Osteoblast (primary cell): ENCODE measurements around the gene DYNC1I2. TPM values are rescaled to one million over a fixed set of nuclear protein-coding genes. Genes with fewer than 3 reads are reported as not detected.

ENCODE experiments used
- DNase-seq: peaks from one replicate; pipeline ENCODE4 v3.0.0; 2011; ENCODE audit warnings: low spot score, mixed read lengths; ENCODE audit not compliant: insufficient read length; ENCODE audit errors: missing footprints
- H2AFZ ChIP-seq: 2 replicates; pipeline ENCODE4 v1.6.0; 2011; ENCODE audit warnings: mild to moderate bottlenecking, low read length
- H3K27ac ChIP-seq: 2 replicates; pipeline ENCODE4 v1.5.1; 2011; ENCODE audit warnings: mild to moderate bottlenecking, low read depth, low read length, moderate library complexity
- H3K27me3 ChIP-seq: 2 replicates; pipeline ENCODE4 v1.6.0; 2012; ENCODE audit warnings: mild to moderate bottlenecking, control low read depth, inconsistent platforms, low read length, moderate library complexity; ENCODE audit not compliant: insufficient read depth
- H3K36me3 ChIP-seq: 2 replicates; pipeline ENCODE4 v1.5.1; 2011; ENCODE audit warnings: mild to moderate bottlenecking, low read length, control low read depth, moderate library complexity; ENCODE audit not compliant: insufficient read depth
- H3K4me1 ChIP-seq: 2 replicates; pipeline ENCODE4 v1.5.1; 2011; ENCODE audit warnings: mild to moderate bottlenecking, low read length, control low read depth, moderate library complexity; ENCODE audit not compliant: insufficient read depth
- H3K4me2 ChIP-seq: 2 replicates; pipeline ENCODE4 v1.6.0; 2011; ENCODE audit warnings: mild to moderate bottlenecking, low read length; ENCODE audit not compliant: insufficient read depth
- H3K4me3 ChIP-seq: fragments of 200-600 bp; sonication (generic); 3 replicates; pipeline ENCODE4 v1.5.1; 2012; ENCODE audit warnings: mild to moderate bottlenecking, low read length, inconsistent platforms; ENCODE audit not compliant: insufficient read depth
- H3K79me2 ChIP-seq: 2 replicates; pipeline ENCODE4 v1.6.0; 2012; ENCODE audit warnings: mild to moderate bottlenecking, low read length, control low read depth, inconsistent platforms; ENCODE audit not compliant: insufficient read depth
- H3K9me3 ChIP-seq: 2 replicates; pipeline ENCODE4 v1.5.1; 2011; ENCODE audit warnings: low read depth, low read length, control low read depth
- H4K20me1 ChIP-seq: 2 replicates; pipeline ENCODE4 v1.6.0; 2012; ENCODE audit warnings: mild to moderate bottlenecking, low read length, control low read depth; ENCODE audit not compliant: insufficient read depth
- total RNA-seq: library from RNA; depleted of rRNA; stranded (reverse); fragments of >200 nt; gene quantifications from 2 replicates; pipeline ENCODE4 v1.2.3, GENCODE V29; 2012
- TF ChIP-seq, protein P1 (sequence below): IDR thresholded peaks from 2 replicates; pipeline ENCODE4 v1.5.1; 2011; ENCODE audit warnings: mild to moderate bottlenecking, low read depth, low read length, moderate library complexity; ENCODE audit errors: extremely low read depth

The DYNC1I2 gene
- total RNA-seq, 1 donor = 110 TPM

DNA sequence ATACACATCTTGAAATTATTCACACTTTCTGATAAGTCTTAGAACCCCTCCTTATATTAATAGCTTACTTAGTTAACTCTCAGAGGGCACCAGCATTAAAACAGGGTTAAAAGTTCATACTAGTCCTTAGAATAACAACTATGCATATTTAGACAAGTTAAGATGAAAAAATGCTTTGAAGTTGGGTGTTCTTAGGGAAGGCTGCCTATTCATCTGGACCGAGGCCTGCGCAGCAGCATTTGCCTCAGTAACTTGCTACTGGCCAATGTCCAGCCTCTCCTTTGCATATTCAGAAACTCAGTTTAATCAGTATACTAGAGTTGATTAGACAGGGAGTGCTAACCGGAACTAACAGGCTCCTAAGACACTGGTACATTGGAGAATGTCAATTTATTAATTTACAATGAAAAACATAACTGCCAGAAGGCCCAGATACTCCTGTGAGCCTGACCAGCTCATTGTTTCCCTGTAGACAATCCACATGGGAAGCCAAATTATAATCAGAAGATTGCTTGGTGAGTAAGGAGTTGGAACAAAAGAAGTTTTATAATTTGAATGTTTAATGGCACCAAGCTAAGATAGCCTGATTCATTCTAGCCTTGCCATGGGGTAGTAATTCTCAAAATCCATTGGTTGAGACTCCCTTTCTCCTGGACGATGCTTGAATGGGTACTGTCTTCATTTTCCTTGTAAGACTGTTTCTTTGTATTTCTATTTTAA lies 48.9 kb downstream of the DYNC1I2 start:
- H4K20me1 ChIP-seq = no peaks in the 10 kb centered on the region
- no peak for DNase-seq
- TF ChIP-seq, protein P1, sequence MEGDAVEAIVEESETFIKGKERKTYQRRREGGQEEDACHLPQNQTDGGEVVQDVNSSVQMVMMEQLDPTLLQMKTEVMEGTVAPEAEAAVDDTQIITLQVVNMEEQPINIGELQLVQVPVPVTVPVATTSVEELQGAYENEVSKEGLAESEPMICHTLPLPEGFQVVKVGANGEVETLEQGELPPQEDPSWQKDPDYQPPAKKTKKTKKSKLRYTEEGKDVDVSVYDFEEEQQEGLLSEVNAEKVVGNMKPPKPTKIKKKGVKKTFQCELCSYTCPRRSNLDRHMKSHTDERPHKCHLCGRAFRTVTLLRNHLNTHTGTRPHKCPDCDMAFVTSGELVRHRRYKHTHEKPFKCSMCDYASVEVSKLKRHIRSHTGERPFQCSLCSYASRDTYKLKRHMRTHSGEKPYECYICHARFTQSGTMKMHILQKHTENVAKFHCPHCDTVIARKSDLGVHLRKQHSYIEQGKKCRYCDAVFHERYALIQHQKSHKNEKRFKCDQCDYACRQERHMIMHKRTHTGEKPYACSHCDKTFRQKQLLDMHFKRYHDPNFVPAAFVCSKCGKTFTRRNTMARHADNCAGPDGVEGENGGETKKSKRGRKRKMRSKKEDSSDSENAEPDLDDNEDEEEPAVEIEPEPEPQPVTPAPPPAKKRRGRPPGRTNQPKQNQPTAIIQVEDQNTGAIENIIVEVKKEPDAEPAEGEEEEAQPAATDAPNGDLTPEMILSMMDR = no peak

DNA sequence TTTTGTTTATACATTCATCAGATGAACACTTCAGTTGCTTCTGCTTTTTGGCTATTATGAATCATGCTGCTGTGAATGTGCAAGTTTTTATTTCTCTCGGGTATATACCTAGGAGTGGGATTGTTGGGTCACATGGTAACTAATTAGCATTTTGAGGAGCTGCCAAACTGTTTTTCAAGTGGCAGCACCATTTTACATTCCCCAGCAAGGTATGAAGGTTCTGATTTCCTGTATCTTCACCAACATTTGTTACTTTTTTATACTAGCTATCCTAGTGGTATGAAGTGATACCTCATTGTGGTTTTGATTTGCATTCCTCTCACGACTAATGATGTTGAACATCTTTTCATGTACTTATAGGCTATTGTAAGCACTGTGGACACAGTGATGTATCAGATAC lies 53.9 kb downstream of the DYNC1I2 start:
- Histone ChIP-seq H3K4me2 (no peak overlapping the region), H2AFZ (no peak overlapping the region), H4K20me1 (no peaks in the 10 kb centered on the region), H3K4me1 (peaks cover 3% of the 10 kb centered on the region), H3K79me2 (no peaks in the 10 kb centered on the region), H3K36me3 (peaks cover 45% of the 10 kb centered on the region), H3K27ac (no peak overlapping the region), H3K4me3 (no peak overlapping the region), H3K9me3 (no peaks in the 10 kb centered on the region), H3K27me3 (no peaks in the 10 kb centered on the region)
- no peak for DNase-seq
- TF ChIP-seq, protein P1 = no peak

More for the DNA sequence above, 48.9 kb downstream of the DYNC1I2 start:
- Histone ChIP-seq H3K27me3 (no peaks in the 10 kb centered on the region), H2AFZ (no peak overlapping the region), H3K4me1 (peaks cover 3% of the 10 kb centered on the region), H3K9me3 (no peaks in the 10 kb centered on the region), H3K4me3 (no peak overlapping the region), H3K4me2 (no peak overlapping the region), H3K36me3 (peaks cover 17% of the 10 kb centered on the region), H3K27ac (no peak overlapping the region), H3K79me2 (no peaks in the 10 kb centered on the region)

DNA sequence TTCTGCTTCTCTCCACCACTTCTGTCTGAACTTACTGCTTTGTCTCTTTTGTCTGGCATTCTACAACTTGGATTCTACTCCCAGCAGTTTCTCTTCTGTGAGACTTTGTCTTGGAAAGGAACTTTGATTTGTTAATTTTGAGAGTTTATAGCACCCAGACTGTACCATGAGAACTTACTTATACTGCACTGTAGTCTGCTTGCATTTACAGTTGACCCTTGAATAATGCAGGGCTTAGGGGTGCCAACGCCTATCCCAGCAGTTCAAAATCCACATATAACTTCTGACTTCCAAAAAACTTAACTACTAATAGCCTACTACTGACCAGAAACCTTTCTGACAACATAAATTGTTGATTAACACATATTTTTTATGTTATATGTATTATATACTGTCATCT lies 55.5 kb downstream of the DYNC1I2 start:
- no peak overlapping the region for H2AFZ ChIP-seq
- H3K4me2 ChIP-seq = no peak overlapping the region
- peaks cover 3% of the 10 kb centered on the region for H3K4me1 ChIP-seq
- peaks cover 48% of the 10 kb centered on the region for H3K36me3 ChIP-seq
- DNase-seq = no peak
- no peak overlapping the region for H3K27ac ChIP-seq
- no peaks in the 10 kb centered on the region for H4K20me1 ChIP-seq
- H3K27me3 ChIP-seq = no peaks in the 10 kb centered on the region
- H3K9me3 ChIP-seq = no peaks in the 10 kb centered on the region
- H3K4me3 ChIP-seq = no peak overlapping the region
- TF ChIP-seq, protein P1 = no peak
- H3K79me2 ChIP-seq = no peaks in the 10 kb centered on the region

DNA sequence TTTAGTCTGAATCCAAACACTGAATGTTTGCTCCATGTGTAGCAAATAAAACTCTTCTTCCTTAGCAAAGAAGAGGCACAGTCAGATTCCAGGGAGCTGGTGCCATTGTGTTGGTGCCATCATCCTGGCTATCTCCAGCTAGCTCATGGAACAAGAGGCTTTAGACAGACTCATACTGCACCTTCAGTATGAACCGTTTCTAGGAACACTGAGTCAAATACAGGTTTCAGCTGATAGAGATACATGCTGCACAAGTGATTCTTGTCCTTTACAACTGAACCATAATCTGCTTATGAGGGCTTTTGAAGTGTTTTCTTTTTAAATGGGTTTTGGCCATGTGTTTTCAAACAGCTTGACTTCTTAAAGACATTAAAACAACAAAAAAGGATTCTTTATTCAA lies 57.9 kb downstream of the DYNC1I2 start:
- H3K9me3 ChIP-seq = no peaks in the 10 kb centered on the region
- H4K20me1 ChIP-seq = no peaks in the 10 kb centered on the region
- H3K27ac ChIP-seq = no peak overlapping the region
- H3K79me2 ChIP-seq = no peaks in the 10 kb centered on the region
- TF ChIP-seq, protein P1 = no peak
- peaks cover 59% of the 10 kb centered on the region for H3K36me3 ChIP-seq
- H3K4me1 ChIP-seq = peaks cover 3% of the 10 kb centered on the region
- H2AFZ ChIP-seq = no peak overlapping the region
- H3K4me3 ChIP-seq = no peak overlapping the region
- DNase-seq = no peak
- no peaks in the 10 kb centered on the region for H3K27me3 ChIP-seq
- H3K4me2 ChIP-seq = no peak overlapping the region
